ENCODE results near the gene FHDC1. TPM values are rescaled to one million over a fixed set of nuclear protein-coding genes. Genes with fewer than 3 reads are reported as not detected.
A peak's percentile ranks its signal among the peaks of the same experiment; 100 is the strongest.

The FHDC1 gene
- total RNA-seq, 1 donor from 2014 or later, result 42.0 TPM

DNA sequence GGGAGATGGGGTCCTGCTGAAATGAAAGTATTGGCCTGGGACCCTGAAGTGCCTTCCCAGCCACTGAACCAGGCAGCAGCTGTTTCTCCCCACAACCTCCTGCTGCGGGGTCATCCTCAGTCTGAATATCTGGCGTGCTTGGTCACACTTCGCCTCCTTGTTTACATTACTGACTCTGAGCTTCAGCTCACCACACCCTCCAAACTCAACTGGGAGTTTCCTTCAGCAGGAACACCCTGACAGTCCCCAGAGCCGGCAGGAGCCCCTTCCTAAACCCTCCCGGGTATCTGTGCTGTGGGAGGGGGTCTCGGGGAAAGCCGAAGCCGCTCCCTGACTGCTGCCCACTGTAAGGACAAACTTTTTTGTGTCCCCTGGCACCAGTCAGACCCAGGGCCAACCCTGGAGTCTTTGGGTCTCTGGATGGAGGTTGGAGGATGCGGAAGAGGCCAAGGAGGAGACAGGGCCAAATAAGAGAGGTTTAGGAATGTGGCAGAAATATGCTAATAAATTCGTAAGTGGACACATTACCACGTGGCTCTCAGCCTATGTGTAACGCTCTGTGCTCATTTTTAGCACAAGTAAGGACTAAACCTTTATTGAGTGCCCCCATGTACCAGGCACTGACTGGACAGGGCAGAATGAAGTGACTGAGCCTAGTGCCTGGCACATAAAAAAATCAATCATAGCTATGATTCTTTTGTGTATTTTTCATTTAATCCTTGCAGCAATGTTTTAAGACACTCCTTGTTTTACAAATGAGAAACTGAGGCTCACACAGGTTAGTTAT is 20.7 kb downstream of the FHDC1 start:
- H3K4me3 Mint-ChIP-seq (ENCODE audit: unreplicated experiment), result no peak overlapping the region
- peaks cover 2% of the 10 kb centered on the region for H3K9me3 Mint-ChIP-seq (ENCODE audit: unreplicated experiment)
- DNase-seq, result no peak
- H3K4me1 Mint-ChIP-seq (ENCODE audit: low read depth, unreplicated experiment), result peaks cover 36% of the 10 kb centered on the region
- peak overlapping the region; percentile 46 for H3K27ac Mint-ChIP-seq (ENCODE audit: unreplicated experiment)
- no peak for TF ChIP-seq CTCF (IDR thresholded peaks at IDR 0.05; ENCODE audit: partially characterized antibody, unreplicated experiment)
- H3K27me3 Mint-ChIP-seq (ENCODE audit: unreplicated experiment), result no peaks in the 10 kb centered on the region
- H3K36me3 Mint-ChIP-seq (ENCODE audit: unreplicated experiment), result no peaks in the 10 kb centered on the region

DNA sequence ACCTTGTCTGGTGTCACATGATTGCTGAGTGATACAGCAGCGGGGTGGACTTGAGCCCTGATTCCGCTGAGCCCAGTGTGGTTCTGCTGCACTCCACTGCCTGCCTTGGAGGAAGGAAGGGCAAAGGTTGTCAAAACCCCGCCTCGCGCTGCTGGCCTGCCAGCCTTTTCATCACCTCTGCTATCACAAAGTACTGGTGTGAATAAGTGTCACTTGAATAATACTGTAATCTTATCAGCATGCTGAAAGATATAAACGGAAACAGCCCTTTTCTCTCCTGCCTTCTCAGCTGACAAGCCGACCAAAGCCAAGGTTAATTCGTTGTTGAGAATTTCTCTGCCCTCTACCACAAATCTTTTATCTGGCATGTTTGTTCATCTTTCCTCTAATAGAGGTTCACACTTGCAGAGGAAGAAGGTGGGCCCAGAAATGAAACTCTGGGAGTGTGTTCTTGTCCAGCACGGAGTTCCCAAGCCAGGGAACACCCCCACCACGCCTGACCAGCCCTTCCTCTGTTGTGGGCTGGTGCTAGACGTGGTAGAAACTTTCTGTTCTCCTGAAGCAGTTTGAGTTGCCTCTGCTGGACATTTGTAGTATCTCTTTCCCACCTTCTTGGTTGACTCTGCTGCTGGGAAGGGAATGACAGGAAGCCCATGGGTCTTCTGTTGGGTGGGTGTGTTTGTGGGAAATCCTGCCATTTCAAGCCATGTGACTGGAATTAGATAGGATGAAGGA is 21.5 kb downstream of the FHDC1 start:
- H3K4me1 Mint-ChIP-seq (ENCODE audit: low read depth, unreplicated experiment), result peaks cover 36% of the 10 kb centered on the region
- no peak overlapping the region for H3K27ac Mint-ChIP-seq (ENCODE audit: unreplicated experiment)
- no peak for TF ChIP-seq CTCF (IDR thresholded peaks at IDR 0.05; ENCODE audit: partially characterized antibody, unreplicated experiment)
- no peak for DNase-seq
- H3K27me3 Mint-ChIP-seq (ENCODE audit: unreplicated experiment), result peaks cover 2% of the 10 kb centered on the region
- peaks cover 1% of the 10 kb centered on the region for H3K36me3 Mint-ChIP-seq (ENCODE audit: unreplicated experiment)
- peaks cover 2% of the 10 kb centered on the region for H3K9me3 Mint-ChIP-seq (ENCODE audit: unreplicated experiment)
- no peak overlapping the region for H3K4me3 Mint-ChIP-seq (ENCODE audit: unreplicated experiment)

- DNase-seq, result no peak
- Mint-ChIP-seq H3K9me3 (ENCODE audit: unreplicated experiment) (peaks cover 2% of the 10 kb centered on the region), H3K27me3 (ENCODE audit: unreplicated experiment) (peaks cover 4% of the 10 kb centered on the region), H3K27ac (ENCODE audit: unreplicated experiment) (no peak overlapping the region), H3K36me3 (ENCODE audit: unreplicated experiment) (peaks cover 8% of the 10 kb centered on the region), H3K4me1 (ENCODE audit: low read depth, unreplicated experiment) (peaks cover 35% of the 10 kb centered on the region), H3K4me3 (ENCODE audit: unreplicated experiment) (no peak overlapping the region)
- TF ChIP-seq CTCF (IDR thresholded peaks at IDR 0.05; ENCODE audit: partially characterized antibody, unreplicated experiment), result no peak
These were observed 23.0 kb downstream of the FHDC1 start for GRCh38 chr4:152959080-152959479.

GRCh38 chr4:152960082-152960481 is 24.0 kb downstream of the FHDC1 start:
- Mint-ChIP-seq H3K27me3 (ENCODE audit: unreplicated experiment) (peaks cover 4% of the 10 kb centered on the region), H3K27ac (ENCODE audit: unreplicated experiment) (no peak overlapping the region), H3K9me3 (ENCODE audit: unreplicated experiment) (peaks cover 2% of the 10 kb centered on the region), H3K36me3 (ENCODE audit: unreplicated experiment) (peaks cover 8% of the 10 kb centered on the region), H3K4me3 (ENCODE audit: unreplicated experiment) (no peak overlapping the region), H3K4me1 (ENCODE audit: low read depth, unreplicated experiment) (peaks cover 35% of the 10 kb centered on the region)
- no peak for TF ChIP-seq CTCF (IDR thresholded peaks at IDR 0.05; ENCODE audit: partially characterized antibody, unreplicated experiment)
- no peak for DNase-seq
